ENCODE data around the gene GPC1.

DNA sequence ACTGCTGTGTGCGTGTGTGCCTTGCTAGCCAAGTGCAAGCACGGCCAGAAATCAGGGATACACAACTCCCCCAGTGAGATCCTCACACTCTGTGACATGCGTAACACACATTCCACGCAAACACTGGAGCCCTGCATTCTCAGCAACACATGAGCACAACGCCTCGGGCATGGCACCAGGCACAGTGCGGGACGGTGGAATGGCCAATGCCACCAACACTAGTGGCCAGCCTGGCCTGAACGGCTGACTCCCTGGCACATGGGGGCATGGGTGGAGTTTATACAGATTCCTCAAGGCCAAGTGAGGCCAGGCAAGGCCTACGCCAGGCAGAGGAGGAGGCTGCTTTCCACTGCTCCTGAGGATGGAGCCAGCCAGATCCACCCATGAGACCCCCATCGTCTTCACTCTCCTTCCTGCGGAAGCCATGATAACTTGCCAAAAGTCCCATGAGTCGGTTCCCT, 66.1 kb downstream of the GPC1 start:
- TF ChIP-seq, protein P1, sequence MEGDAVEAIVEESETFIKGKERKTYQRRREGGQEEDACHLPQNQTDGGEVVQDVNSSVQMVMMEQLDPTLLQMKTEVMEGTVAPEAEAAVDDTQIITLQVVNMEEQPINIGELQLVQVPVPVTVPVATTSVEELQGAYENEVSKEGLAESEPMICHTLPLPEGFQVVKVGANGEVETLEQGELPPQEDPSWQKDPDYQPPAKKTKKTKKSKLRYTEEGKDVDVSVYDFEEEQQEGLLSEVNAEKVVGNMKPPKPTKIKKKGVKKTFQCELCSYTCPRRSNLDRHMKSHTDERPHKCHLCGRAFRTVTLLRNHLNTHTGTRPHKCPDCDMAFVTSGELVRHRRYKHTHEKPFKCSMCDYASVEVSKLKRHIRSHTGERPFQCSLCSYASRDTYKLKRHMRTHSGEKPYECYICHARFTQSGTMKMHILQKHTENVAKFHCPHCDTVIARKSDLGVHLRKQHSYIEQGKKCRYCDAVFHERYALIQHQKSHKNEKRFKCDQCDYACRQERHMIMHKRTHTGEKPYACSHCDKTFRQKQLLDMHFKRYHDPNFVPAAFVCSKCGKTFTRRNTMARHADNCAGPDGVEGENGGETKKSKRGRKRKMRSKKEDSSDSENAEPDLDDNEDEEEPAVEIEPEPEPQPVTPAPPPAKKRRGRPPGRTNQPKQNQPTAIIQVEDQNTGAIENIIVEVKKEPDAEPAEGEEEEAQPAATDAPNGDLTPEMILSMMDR (IDR thresholded peaks at IDR 0.05; ENCODE audit: low read length), result no peak
- TF ChIP-seq EZH2 (IDR thresholded peaks at IDR 0.05; ENCODE audit: borderline replicate concordance, low read length), result no peak
